NT2/D1 (cell line): ENCODE measurements around the gene IGLON5.
A peak's percentile ranks its signal among the peaks of the same experiment; 100 is the strongest.

Source experiments
- DNase-seq: peaks from one replicate; pipeline ENCODE4 v3.0.0-alpha.2; 2011; ENCODE audit warnings: low read depth, low spot score
- H3K27me3 ChIP-seq: 2 replicates; pipeline ENCODE4 v1.6.0; 2011; ENCODE audit warnings: mild to moderate bottlenecking; ENCODE audit not compliant: insufficient read length, insufficient read depth
- H3K36me3 ChIP-seq: 2 replicates; pipeline ENCODE4 v1.6.1; 2011; ENCODE audit warnings: mild to moderate bottlenecking, low read length, mixed read lengths; ENCODE audit not compliant: insufficient read depth, insufficient read length
- H3K4me1 ChIP-seq: 2 replicates; pipeline ENCODE4 v1.5.1; 2011; ENCODE audit not compliant: insufficient read depth, insufficient read length
- H3K4me3 ChIP-seq: 2 replicates; pipeline ENCODE4 v1.5.1; 2011; ENCODE audit warnings: low read depth; ENCODE audit not compliant: insufficient read length
- H3K9ac ChIP-seq: 2 replicates; pipeline ENCODE4 v1.6.0; 2011; ENCODE audit warnings: low read depth; ENCODE audit not compliant: insufficient read length
- H3K9me3 ChIP-seq: 2 replicates; pipeline ENCODE4 v1.5.1; 2011; ENCODE audit warnings: mild to moderate bottlenecking, low read length; ENCODE audit not compliant: insufficient read depth
- SUZ12 ChIP-seq: IDR thresholded peaks from 2 replicates; pipeline ENCODE4 v1.6.1; 2011; ENCODE audit not compliant: insufficient read length, insufficient read depth; ENCODE audit errors: extremely low read depth
- YY1 ChIP-seq: IDR thresholded peaks from 2 replicates; pipeline ENCODE4 v1.6.1; 2011; ENCODE audit not compliant: insufficient read length, insufficient read depth
- ZNF274 ChIP-seq: IDR thresholded peaks from 2 replicates; pipeline ENCODE4 v1.6.1; 2011; ENCODE audit warnings: mild to moderate bottlenecking, low read depth, low read length

The IGLON5 gene

DNA sequence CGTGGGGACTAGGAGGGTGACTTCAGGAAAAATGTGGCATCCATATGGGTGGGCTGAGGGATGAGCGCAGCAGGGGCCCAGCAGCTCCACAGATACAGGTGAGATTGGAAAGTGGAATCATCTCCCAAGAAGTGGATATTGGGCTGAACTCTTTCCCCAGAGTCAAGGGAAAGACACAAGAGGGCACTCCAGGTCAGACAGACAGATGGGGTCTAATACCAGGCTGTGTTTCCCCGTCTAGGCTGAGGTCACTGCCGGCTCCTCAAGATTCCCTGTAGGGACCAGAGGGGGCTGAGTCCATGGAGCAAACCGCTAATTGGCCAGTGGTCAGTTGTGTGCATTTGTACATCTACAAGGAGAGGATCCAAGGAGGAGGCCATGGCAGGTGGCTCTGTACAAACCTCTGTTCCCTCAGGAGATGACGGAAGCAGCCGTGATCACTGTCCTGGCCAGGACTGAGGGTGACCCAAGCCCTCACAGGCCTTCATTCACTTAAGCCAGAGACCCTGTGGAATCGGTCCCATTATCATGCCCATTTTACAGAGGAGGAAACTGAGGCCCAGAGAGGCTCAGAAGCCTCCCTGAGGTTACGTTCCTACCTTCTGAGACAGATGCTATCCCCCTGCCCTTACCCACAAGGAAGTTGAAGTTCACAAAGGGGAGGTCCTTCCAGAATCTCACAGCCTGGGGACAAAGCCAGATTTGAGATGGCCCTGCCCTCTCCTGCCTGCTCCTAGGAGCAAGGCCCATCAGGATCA, 14.9 kb upstream of the IGLON5 start:
- no peaks in the 10 kb centered on the region for H3K36me3 ChIP-seq
- H3K27me3 ChIP-seq = no peaks in the 10 kb centered on the region
- H3K9ac ChIP-seq = peak overlapping the region; percentile 53
- no peak for DNase-seq
- no peak overlapping the region for H3K4me3 ChIP-seq
- TF ChIP-seq YY1 (no peak), ZNF274 (no peak), SUZ12 (no peak)
- peaks cover 24% of the 10 kb centered on the region for H3K4me1 ChIP-seq
- H3K9me3 ChIP-seq = no peaks in the 10 kb centered on the region

DNA sequence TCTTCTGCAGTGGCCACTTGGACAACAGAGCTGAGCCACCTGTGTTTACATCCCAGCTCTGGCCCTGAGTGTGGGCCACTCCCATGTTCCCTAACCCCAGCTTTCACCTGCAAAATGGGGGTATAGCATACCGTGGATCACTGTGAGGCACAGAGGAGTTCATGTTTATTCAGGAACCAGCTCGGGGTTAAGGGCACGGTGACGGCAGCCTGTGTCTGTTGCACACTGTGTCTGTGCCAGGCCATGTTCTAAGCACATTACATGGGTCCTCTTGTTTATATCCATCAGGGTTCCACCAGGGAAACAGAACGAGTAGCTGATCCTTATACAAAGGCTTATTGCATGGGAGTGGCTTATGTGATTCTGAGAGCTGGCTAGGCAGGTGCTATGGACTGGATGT, 14.0 kb upstream of the IGLON5 start:
- TF ChIP-seq YY1 (no peak), SUZ12 (no peak), ZNF274 (no peak)
- no peak for DNase-seq
- Histone ChIP-seq H3K9me3 (no peaks in the 10 kb centered on the region), H3K9ac (no peak overlapping the region), H3K4me1 (peaks cover 23% of the 10 kb centered on the region), H3K36me3 (no peaks in the 10 kb centered on the region), H3K4me3 (no peak overlapping the region), H3K27me3 (no peaks in the 10 kb centered on the region)

DNA sequence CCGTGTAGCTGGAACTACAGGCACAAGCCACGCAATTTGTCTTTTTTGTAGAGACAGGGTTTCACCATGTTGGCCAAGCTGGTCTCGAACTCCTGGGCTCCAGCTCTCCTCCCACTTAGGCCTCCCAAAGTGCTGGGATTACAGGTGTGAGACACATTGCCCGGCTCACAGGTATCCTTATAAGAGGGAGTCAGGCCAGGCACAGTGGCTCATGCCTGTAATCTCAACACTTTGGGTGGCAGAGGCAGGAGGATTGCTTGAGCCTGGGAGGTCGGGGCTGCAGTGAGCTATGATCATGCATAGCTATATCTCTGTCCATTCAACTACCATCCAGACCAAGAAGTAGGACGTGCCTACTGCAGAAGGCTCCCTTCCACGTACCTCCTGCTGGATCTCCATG, 10.2 kb upstream of the IGLON5 start:
- peaks cover 15% of the 10 kb centered on the region for H3K9me3 ChIP-seq
- no peak for TF ChIP-seq YY1
- no peak for TF ChIP-seq ZNF274
- no peak for TF ChIP-seq SUZ12
- no peak overlapping the region for H3K4me3 ChIP-seq
- H3K9ac ChIP-seq = no peak overlapping the region
- peaks cover 5% of the 10 kb centered on the region for H3K4me1 ChIP-seq
- H3K36me3 ChIP-seq = no peaks in the 10 kb centered on the region
- no peak for DNase-seq
- H3K27me3 ChIP-seq = no peaks in the 10 kb centered on the region

DNA sequence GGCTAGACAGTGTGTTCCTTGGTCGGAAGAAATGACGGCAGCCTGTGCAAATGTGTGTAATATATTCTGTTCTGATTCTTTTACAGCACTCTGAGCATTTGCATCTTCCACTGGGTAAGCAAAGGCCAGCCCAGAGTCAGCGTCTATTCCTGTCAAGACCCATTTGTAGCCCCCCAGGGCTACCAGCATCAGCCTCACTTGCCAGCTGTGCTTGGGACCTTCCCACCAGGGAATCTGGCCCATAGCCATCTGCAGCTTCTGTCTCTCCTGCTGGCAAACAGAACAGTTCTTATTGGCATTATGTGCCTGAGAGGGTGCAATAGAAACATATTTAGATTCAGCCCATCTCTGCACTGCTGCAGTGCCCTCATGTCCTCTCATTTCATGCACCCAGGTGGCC, 6.0 kb upstream of the IGLON5 start:
- Histone ChIP-seq H3K4me3 (no peak overlapping the region), H3K4me1 (no peaks in the 10 kb centered on the region), H3K9ac (no peak overlapping the region), H3K36me3 (no peaks in the 10 kb centered on the region), H3K27me3 (no peaks in the 10 kb centered on the region), H3K9me3 (peaks cover 15% of the 10 kb centered on the region)
- DNase-seq = no peak
- TF ChIP-seq SUZ12 (no peak), YY1 (no peak), ZNF274 (no peak)

DNA sequence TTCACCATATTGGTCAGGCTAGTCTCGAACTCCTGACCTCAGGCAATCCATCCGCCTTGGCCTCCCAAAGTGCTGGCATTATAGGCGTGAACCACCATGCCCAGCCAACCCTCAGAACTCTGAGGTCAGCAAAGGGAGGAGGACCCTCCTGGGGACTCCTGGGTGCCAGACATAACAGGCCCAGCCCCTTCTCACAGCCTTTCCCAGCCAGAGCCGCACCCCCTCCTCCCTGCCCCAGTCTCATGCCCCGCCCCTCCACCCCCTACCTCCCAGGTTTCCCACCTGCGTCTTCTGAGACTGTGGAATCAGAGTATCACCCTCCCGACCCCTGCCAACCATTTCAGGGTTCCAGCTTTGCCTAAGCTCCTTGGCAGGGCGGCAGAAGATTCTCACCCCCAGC, 5.2 kb downstream of the IGLON5 start:
- DNase-seq = no peak
- H3K36me3 ChIP-seq = no peaks in the 10 kb centered on the region
- H3K9ac ChIP-seq = no peak overlapping the region
- no peak overlapping the region for H3K4me3 ChIP-seq
- peaks cover 5% of the 10 kb centered on the region for H3K4me1 ChIP-seq
- no peaks in the 10 kb centered on the region for H3K27me3 ChIP-seq
- no peaks in the 10 kb centered on the region for H3K9me3 ChIP-seq
- TF ChIP-seq YY1 (no peak), ZNF274 (no peak), SUZ12 (no peak)

DNA sequence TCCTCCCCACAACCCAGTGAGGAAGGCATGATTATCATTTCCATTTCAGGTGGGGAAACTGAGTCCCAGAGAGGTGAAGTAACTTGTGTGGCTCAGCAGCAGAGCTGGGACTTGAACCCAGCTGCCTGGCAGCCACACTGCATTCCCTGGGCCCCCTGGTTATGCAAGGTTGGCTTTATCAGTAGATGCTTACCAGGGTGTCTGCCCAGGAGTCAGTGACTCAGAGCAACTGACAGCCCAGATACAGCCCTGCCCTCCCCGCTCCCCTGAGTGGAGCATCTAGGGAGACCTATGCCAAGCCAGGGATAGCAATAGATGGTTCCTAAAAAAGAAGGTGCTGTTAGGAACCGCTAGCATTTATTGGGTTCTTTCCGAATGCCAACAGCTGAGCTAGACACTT, 5.9 kb downstream of the IGLON5 start:
- H3K9me3 ChIP-seq = no peaks in the 10 kb centered on the region
- H3K36me3 ChIP-seq = no peaks in the 10 kb centered on the region
- TF ChIP-seq ZNF274 = no peak
- no peak for TF ChIP-seq YY1
- TF ChIP-seq SUZ12 = no peak
- no peak for DNase-seq
- no peak overlapping the region for H3K4me3 ChIP-seq
- no peak overlapping the region for H3K9ac ChIP-seq
- H3K4me1 ChIP-seq = peaks cover 5% of the 10 kb centered on the region
- H3K27me3 ChIP-seq = no peaks in the 10 kb centered on the region

DNA sequence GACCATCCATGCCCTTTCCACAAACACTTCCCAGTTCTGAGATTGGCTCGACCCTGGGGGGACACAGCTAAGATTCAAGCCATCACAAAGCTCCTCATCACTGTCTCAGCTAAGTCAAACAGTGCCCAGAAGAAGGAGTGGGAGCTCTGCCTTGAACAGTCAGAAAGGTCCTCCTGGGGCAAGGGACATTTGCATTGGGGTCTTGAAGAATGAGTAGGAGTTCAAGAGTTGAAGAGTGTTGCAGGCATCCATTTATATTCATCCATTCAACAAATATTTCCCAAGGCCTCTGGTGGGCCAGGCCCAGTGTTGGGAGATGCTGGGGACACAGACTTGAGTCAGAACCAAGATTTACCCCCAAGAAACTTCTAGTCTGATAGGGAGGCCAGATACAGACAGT, 6.5 kb downstream of the IGLON5 start:
- Histone ChIP-seq H3K9me3 (no peaks in the 10 kb centered on the region), H3K9ac (no peak overlapping the region), H3K27me3 (no peaks in the 10 kb centered on the region), H3K4me1 (peaks cover 5% of the 10 kb centered on the region), H3K36me3 (no peaks in the 10 kb centered on the region), H3K4me3 (no peak overlapping the region)
- TF ChIP-seq YY1 (no peak), SUZ12 (no peak), ZNF274 (no peak)
- no peak for DNase-seq
